ENCODE data around the gene MANEAL. TPM values are rescaled to one million over a fixed set of nuclear protein-coding genes. Genes with fewer than 3 reads are reported as not detected.
A peak's percentile ranks its signal among the peaks of the same experiment; 100 is the strongest.

The MANEAL gene
- total RNA-seq, 2 donors from 2014 or later: 0.99 to 6.2 TPM

- intact Hi-C loops (cut with DNase I): no loop called here
- Histone ChIP-seq H3K36me3 (replicated peaks in 1 of 2; ENCODE audit: insufficient read depth in 1 of 2, low read depth in 2 of 2) (peaks cover 6 to 16% of the 10 kb centered on the region in 2 donors), H3K9me3 (no peaks in the 10 kb centered on the region), H3K4me1 (no peaks in the 10 kb centered on the region), H3K27ac (no peak overlapping the region), H3K27me3 (no peaks in the 10 kb centered on the region), H3K4me3 (no peak overlapping the region)
- ATAC-seq (no peak), DNase-seq (no peak)
- no peak for TF ChIP-seq POLR2A (IDR thresholded peaks at IDR 0.05)
- TF ChIP-seq, protein P1, sequence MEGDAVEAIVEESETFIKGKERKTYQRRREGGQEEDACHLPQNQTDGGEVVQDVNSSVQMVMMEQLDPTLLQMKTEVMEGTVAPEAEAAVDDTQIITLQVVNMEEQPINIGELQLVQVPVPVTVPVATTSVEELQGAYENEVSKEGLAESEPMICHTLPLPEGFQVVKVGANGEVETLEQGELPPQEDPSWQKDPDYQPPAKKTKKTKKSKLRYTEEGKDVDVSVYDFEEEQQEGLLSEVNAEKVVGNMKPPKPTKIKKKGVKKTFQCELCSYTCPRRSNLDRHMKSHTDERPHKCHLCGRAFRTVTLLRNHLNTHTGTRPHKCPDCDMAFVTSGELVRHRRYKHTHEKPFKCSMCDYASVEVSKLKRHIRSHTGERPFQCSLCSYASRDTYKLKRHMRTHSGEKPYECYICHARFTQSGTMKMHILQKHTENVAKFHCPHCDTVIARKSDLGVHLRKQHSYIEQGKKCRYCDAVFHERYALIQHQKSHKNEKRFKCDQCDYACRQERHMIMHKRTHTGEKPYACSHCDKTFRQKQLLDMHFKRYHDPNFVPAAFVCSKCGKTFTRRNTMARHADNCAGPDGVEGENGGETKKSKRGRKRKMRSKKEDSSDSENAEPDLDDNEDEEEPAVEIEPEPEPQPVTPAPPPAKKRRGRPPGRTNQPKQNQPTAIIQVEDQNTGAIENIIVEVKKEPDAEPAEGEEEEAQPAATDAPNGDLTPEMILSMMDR (IDR thresholded peaks at IDR 0.05): no peak
- 85 to 90% methylated on average over 4 of the region's 4 CpGs for WGBS, 2 donors
These were observed 37.5 kb downstream of the MANEAL start for GRCh38 chr1:37831109-37831508.

- DNase-seq (no peak), ATAC-seq (no peak)
- H3K9me3 ChIP-seq: no peaks in the 10 kb centered on the region
- WGBS, 2 donors: 12 to 31% methylated on average over 2 of the region's 2 CpGs
- no peaks in the 10 kb centered on the region for H3K4me1 ChIP-seq
- TF ChIP-seq POLR2A (IDR thresholded peaks at IDR 0.05): no peak
- TF ChIP-seq, protein P1 (IDR thresholded peaks at IDR 0.05): no peak
- H3K4me3 ChIP-seq: no peak overlapping the region
- no peaks in the 10 kb centered on the region for H3K27me3 ChIP-seq
- intact Hi-C loops (cut with DNase I): no loop called here
- no peak overlapping the region for H3K27ac ChIP-seq
- H3K36me3 ChIP-seq (replicated peaks in 1 of 2; ENCODE audit: insufficient read depth in 1 of 2, low read depth in 2 of 2): peaks cover 6 to 19% of the 10 kb centered on the region in 2 donors
These were observed 38.2 kb downstream of the MANEAL start for GRCh38 chr1:37831809-37832208.

- DNase-seq: no peak
- TF ChIP-seq POLR2A (IDR thresholded peaks at IDR 0.05): no peak
- TF ChIP-seq, protein P1 (IDR thresholded peaks at IDR 0.05): no peak
- WGBS, 2 donors: 57 to 58% methylated on average over 3 of the region's 3 CpGs
- Histone ChIP-seq H3K4me1 (no peaks in the 10 kb centered on the region), H3K27ac (no peak overlapping the region), H3K27me3 (no peaks in the 10 kb centered on the region), H3K9me3 (no peaks in the 10 kb centered on the region), H3K36me3 (replicated peaks in 1 of 2; ENCODE audit: insufficient read depth in 1 of 2, low read depth in 2 of 2) (peaks cover 0 to 27% of the 10 kb centered on the region in 2 donors), H3K4me3 (no peak overlapping the region)
- intact Hi-C loops (cut with DNase I): no loop called here
- ATAC-seq: no peak
These were observed 43.1 kb downstream of the MANEAL start for GRCh38 chr1:37836788-37837187.

GRCh38 chr1:37839676-37840075, 46.0 kb downstream of the MANEAL start:
- intact Hi-C loops (cut with DNase I): no loop called here
- Histone ChIP-seq H3K4me3 (no peak overlapping the region), H3K27me3 (no peaks in the 10 kb centered on the region), H3K9me3 (no peaks in the 10 kb centered on the region), H3K4me1 (no peaks in the 10 kb centered on the region), H3K27ac (no peak overlapping the region), H3K36me3 (replicated peaks in 1 of 2; ENCODE audit: insufficient read depth in 1 of 2, low read depth in 2 of 2) (peaks cover 0 to 20% of the 10 kb centered on the region in 2 donors)
- TF ChIP-seq, protein P1 (IDR thresholded peaks at IDR 0.05): no peak
- TF ChIP-seq POLR2A (IDR thresholded peaks at IDR 0.05): no peak
- DNase-seq (no peak), ATAC-seq (no peak)
- WGBS, 2 donors: 86 to 93% methylated on average over 8 to 10 of the region's 10 CpGs

- intact Hi-C loops (cut with DNase I): no loop called here
- DNase-seq: peak in 1 of 4 donors; percentile 7
- Histone ChIP-seq H3K9me3 (no peaks in the 10 kb centered on the region), H3K36me3 (replicated peaks in 1 of 2; ENCODE audit: insufficient read depth in 1 of 2, low read depth in 2 of 2) (peaks cover 0 to 13% of the 10 kb centered on the region in 2 donors), H3K27me3 (no peaks in the 10 kb centered on the region), H3K4me1 (peaks cover 5% of the 10 kb centered on the region), H3K27ac (no peak overlapping the region), H3K4me3 (no peak overlapping the region)
- no peak for ATAC-seq
- TF ChIP-seq, protein P1 (IDR thresholded peaks at IDR 0.05): no peak
- TF ChIP-seq POLR2A (IDR thresholded peaks at IDR 0.05): no peak
- 80 to 88% methylated on average over 1 of the region's 1 CpG for WGBS, 2 donors
These were observed 47.1 kb downstream of the MANEAL start for GRCh38 chr1:37840711-37841110.
